ENCODE results near the gene DOCK3. TPM values are rescaled to one million over a fixed set of nuclear protein-coding genes. Genes with fewer than 3 reads are reported as not detected.

Gene DOCK3
- total and polyA plus RNA-seq, 4 donors, result 11.0 to 35.7 (median 33.0) TPM

DNA sequence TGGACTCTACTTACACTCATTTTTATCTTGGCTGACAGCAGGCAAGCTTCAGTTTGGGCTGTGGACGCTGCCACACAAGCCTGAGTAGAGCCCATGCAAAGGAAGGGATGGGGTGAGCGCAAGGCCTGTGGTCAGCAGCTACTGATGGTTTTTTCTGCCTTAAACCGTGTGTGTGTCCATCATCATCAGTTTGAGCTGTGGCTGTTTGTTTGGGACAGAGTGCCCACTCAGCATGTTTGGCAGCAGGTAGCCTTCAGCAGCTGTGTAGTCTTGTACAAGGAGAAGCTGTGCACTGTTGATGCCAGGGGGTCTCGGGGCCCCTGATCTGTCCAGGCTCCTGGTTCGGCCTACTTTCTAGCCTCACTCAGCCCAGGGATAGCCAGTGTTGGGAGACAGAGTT lies 719.8 kb downstream of the DOCK3 start:
- peaks cover 44% of the 10 kb centered on the region for H3K4me1 ChIP-seq (ENCODE audit: control insufficient read depth, insufficient read depth, low read length)
- no peak overlapping the region for H3K4me3 ChIP-seq (ENCODE audit: low read depth, low read length)
- H3K36me3 ChIP-seq (ENCODE audit: control insufficient read depth, insufficient read depth, low read length), result peaks cover 66% of the 10 kb centered on the region
- 84% methylated on average over 5 of the region's 5 CpGs for WGBS (ENCODE audit: insufficient coverage)
- no peaks in the 10 kb centered on the region for H3K27me3 ChIP-seq (ENCODE audit: control insufficient read depth, insufficient read depth, low read length)
- no peaks in the 10 kb centered on the region for H3K9me3 ChIP-seq (ENCODE audit: control insufficient read depth, insufficient read depth, low read length)
- no peak overlapping the region for H3K27ac ChIP-seq (ENCODE audit: low read depth, low read length)
- DNase-seq (ENCODE audit: low read depth in 4 of 6, low spot score in 6 of 6), result no peak

DNA sequence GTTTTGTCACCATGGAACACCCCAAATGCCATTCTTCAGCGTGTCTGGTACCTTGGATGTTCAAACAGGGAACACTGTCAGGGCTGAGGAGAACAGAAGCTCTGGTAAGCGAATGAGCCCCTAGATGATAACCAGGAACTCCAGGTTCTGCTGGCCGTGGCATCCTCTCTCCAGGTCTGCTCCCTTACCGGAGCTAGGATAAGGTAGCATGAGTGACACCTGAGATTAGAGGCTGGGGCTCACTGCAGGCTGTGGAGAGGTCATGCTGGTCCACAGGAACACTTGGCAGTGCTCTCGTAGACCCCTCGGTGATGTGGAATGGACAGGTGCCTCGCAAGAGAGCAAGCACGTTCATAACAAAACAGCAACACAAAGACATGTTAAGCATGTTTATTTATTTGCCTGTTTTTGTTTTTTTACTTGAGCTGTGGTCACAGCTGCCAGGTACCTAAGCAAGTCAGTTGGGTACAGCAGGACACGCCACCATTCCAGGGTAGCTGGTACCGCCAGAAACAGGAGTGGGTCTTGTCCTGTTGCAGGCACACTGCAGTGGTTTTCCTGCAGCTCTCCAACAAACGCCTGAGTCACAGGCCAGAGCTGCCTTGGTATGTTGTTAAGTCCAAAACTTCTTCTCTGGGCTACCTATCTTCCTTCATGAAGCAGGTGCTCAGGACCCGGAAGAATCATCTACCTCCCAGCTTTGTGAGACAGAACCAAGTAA lies 720.9 kb downstream of the DOCK3 start:
- WGBS (ENCODE audit: insufficient coverage), result 80% methylated on average over 8 of the region's 12 CpGs
- Histone ChIP-seq H3K4me3 (ENCODE audit: low read depth, low read length) (no peak overlapping the region), H3K4me1 (ENCODE audit: control insufficient read depth, insufficient read depth, low read length) (peaks cover 36% of the 10 kb centered on the region), H3K36me3 (ENCODE audit: control insufficient read depth, insufficient read depth, low read length) (peaks cover 61% of the 10 kb centered on the region), H3K27me3 (ENCODE audit: control insufficient read depth, insufficient read depth, low read length) (no peaks in the 10 kb centered on the region), H3K27ac (ENCODE audit: low read depth, low read length) (no peak overlapping the region), H3K9me3 (ENCODE audit: control insufficient read depth, insufficient read depth, low read length) (no peaks in the 10 kb centered on the region)
- no peak for DNase-seq (ENCODE audit: low read depth in 4 of 6, low spot score in 6 of 6)

DNA sequence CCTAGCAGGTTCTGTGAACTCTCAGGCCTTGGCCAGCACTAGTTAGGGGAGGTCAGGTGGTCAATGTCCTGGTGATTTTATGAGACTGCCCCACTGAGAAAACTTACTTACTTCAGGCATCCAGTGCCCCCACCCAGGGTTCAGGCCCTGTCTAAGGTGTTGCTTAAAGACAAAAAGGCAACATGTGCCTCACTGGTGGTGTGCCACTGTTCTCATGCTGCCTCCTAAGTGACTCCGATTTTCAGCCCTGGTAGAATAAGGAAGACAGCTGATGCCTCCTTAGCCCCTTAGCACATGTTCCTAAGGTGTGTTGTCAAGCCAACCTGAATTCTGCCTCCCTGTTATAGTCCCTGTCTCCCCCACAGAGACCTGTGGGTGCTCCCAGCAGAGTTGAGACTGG lies 721.7 kb downstream of the DOCK3 start:
- peaks cover 34% of the 10 kb centered on the region for H3K4me1 ChIP-seq (ENCODE audit: control insufficient read depth, insufficient read depth, low read length)

DNA sequence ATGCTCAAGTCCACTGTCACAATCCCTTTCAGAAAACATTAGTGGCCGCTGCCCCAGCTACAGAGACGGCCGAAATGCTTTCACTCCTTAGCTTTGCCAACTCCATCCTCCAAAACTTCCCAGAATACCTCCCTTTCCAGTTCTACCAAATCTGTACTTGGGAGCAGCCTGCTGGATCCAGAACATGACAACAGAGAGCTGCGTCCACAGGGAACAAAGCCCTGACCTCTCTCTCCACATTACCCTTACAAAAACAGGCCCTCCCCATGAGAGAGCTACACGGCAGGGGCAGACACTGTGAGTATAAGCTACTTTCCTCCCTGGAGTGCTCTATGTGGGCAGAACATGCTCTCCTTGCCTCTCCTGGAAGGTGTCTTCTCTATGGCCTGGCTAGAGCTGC lies 722.7 kb downstream of the DOCK3 start:
- H3K27me3 ChIP-seq (ENCODE audit: control insufficient read depth, insufficient read depth, low read length), result no peaks in the 10 kb centered on the region
- H3K4me3 ChIP-seq (ENCODE audit: low read depth, low read length), result no peak overlapping the region
- peaks cover 60% of the 10 kb centered on the region for H3K36me3 ChIP-seq (ENCODE audit: control insufficient read depth, insufficient read depth, low read length)
- no peak overlapping the region for H3K27ac ChIP-seq (ENCODE audit: low read depth, low read length)
- H3K4me1 ChIP-seq (ENCODE audit: control insufficient read depth, insufficient read depth, low read length), result peaks cover 27% of the 10 kb centered on the region
- DNase-seq (ENCODE audit: low read depth in 4 of 6, low spot score in 6 of 6), result no peak
- 67% methylated on average over 4 of the region's 5 CpGs for WGBS (ENCODE audit: insufficient coverage)
- H3K9me3 ChIP-seq (ENCODE audit: control insufficient read depth, insufficient read depth, low read length), result no peaks in the 10 kb centered on the region

More for the DNA sequence above, 721.7 kb downstream of the DOCK3 start:
- DNase-seq (ENCODE audit: low read depth in 4 of 6, low spot score in 6 of 6), result no peak
- Histone ChIP-seq H3K36me3 (ENCODE audit: control insufficient read depth, insufficient read depth, low read length) (peaks cover 63% of the 10 kb centered on the region), H3K9me3 (ENCODE audit: control insufficient read depth, insufficient read depth, low read length) (no peaks in the 10 kb centered on the region), H3K27me3 (ENCODE audit: control insufficient read depth, insufficient read depth, low read length) (no peaks in the 10 kb centered on the region), H3K27ac (ENCODE audit: low read depth, low read length) (no peak overlapping the region), H3K4me3 (ENCODE audit: low read depth, low read length) (no peak overlapping the region)
- WGBS (ENCODE audit: insufficient coverage), result 67% methylated on average over 1 of the region's 1 CpG

DNA sequence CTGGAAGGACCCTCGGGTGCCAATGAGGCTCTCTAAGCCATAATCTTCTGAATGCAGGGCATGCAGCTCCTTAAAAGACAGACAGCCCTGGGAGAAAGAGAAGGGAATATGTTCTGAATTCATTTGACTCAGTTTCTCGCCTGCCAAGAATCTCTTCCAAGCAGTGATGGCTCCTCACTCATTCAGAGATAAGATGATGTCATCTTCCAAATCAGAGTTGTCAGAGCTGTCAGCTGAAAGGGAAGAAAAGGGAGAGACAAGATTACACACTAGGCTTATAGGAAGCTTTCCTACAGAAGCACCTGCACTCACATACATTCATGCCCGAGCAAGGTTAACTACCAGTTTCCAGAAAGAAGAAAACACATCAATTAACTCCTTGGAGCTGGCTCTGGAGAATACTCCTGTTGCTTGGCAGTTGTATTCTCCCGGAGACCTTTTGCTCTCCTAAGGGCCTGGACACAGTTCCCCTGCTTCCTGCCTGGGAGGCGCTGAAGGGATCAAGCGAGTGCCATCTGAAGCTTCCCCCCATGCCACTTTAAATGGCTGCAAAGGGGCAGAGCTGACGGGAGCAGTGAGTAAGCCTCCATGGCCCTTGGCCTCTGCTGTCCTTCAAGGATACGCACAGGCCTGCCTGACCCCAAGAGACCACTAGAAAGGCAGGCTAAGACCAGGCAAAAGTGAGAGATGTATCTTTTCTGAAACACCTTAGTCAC lies 724.0 kb downstream of the DOCK3 start:
- DNase-seq (ENCODE audit: low read depth in 4 of 6, low spot score in 6 of 6), result no peak
- 68% methylated on average over 6 of the region's 8 CpGs for WGBS (ENCODE audit: insufficient coverage)
- peaks cover 56% of the 10 kb centered on the region for H3K36me3 ChIP-seq (ENCODE audit: control insufficient read depth, insufficient read depth, low read length)
- peaks cover 13% of the 10 kb centered on the region for H3K4me1 ChIP-seq (ENCODE audit: control insufficient read depth, insufficient read depth, low read length)
- no peak overlapping the region for H3K4me3 ChIP-seq (ENCODE audit: low read depth, low read length)
- H3K9me3 ChIP-seq (ENCODE audit: control insufficient read depth, insufficient read depth, low read length), result no peaks in the 10 kb centered on the region
- H3K27me3 ChIP-seq (ENCODE audit: control insufficient read depth, insufficient read depth, low read length), result no peaks in the 10 kb centered on the region
- H3K27ac ChIP-seq (ENCODE audit: low read depth, low read length), result no peak overlapping the region

DNA sequence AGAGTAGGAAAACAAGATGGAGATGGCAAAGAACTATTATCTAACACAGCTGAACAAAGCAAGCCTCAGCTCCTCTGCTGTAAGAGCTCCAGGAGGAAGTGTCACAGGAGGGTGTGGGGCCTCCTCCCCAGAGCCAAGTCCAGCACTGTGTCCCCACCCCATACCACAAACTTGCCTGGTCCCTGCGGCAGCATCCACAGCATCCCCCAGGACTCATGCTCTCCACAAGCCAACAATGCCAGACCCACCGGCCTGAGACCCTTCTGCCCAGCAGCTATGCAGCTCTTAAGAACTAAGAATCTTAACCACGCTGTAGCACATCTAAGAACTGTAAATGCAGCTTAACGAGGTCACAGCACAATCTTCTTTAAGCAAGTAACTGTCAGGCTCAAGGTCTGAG lies 725.4 kb downstream of the DOCK3 start:
- H3K27ac ChIP-seq (ENCODE audit: low read depth, low read length), result no peak overlapping the region
- H3K9me3 ChIP-seq (ENCODE audit: control insufficient read depth, insufficient read depth, low read length), result no peaks in the 10 kb centered on the region
- WGBS (ENCODE audit: insufficient coverage), result 92% methylated on average over 4 of the region's 4 CpGs
- H3K4me3 ChIP-seq (ENCODE audit: low read depth, low read length), result no peak overlapping the region
- H3K4me1 ChIP-seq (ENCODE audit: control insufficient read depth, insufficient read depth, low read length), result peaks cover 4% of the 10 kb centered on the region
- peaks cover 43% of the 10 kb centered on the region for H3K36me3 ChIP-seq (ENCODE audit: control insufficient read depth, insufficient read depth, low read length)
- no peaks in the 10 kb centered on the region for H3K27me3 ChIP-seq (ENCODE audit: control insufficient read depth, insufficient read depth, low read length)
- no peak for DNase-seq (ENCODE audit: low read depth in 4 of 6, low spot score in 6 of 6)

DNA sequence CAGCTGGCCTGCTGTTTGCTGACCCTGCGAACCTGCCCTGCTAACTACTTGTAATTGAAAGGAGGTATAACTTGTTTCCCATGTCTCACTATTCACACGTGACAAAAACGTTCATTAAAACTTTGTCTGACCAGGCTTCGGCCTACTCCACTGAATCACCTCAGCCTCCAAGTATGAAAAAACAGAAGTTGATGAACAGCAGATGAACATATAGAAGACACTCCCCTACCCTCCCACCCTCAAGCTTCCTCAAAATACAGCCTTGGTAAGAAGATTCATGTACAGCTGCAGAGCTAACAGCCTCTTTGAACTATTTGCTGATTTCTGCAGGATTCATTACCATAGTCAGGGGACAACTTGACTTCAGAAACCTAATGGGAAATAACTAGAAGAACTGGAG lies 727.0 kb downstream of the DOCK3 start:
- Histone ChIP-seq H3K4me3 (ENCODE audit: low read depth, low read length) (no peak overlapping the region), H3K4me1 (ENCODE audit: control insufficient read depth, insufficient read depth, low read length) (no peaks in the 10 kb centered on the region), H3K27ac (ENCODE audit: low read depth, low read length) (no peak overlapping the region), H3K9me3 (ENCODE audit: control insufficient read depth, insufficient read depth, low read length) (no peaks in the 10 kb centered on the region), H3K36me3 (ENCODE audit: control insufficient read depth, insufficient read depth, low read length) (peaks cover 31% of the 10 kb centered on the region), H3K27me3 (ENCODE audit: control insufficient read depth, insufficient read depth, low read length) (no peaks in the 10 kb centered on the region)
- WGBS (ENCODE audit: insufficient coverage), result 100% methylated on average over 1 of the region's 4 CpGs
- no peak for DNase-seq (ENCODE audit: low read depth in 4 of 6, low spot score in 6 of 6)

DNA sequence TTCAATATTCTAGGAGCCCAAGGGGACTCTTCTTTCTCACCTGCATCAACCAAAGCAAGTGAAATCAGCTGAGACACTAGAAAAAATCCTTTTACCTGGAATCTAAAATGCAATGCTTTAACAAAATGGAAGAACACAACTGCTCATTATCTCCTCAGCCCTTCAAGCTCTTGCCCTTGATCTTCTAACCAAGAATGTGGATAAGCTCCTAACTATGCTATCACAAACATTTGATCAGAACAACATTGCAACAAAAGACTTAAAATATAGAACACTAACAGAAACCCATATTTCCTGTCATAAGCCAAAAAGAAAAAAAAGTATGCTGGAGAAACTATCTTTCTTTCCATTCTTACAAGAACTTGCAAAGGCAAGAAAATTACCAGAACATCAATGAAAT lies 728.9 kb downstream of the DOCK3 start:
- no peaks in the 10 kb centered on the region for H3K9me3 ChIP-seq (ENCODE audit: control insufficient read depth, insufficient read depth, low read length)
- H3K36me3 ChIP-seq (ENCODE audit: control insufficient read depth, insufficient read depth, low read length), result peaks cover 23% of the 10 kb centered on the region
- DNase-seq (ENCODE audit: low read depth in 4 of 6, low spot score in 6 of 6), result no peak
- H3K4me3 ChIP-seq (ENCODE audit: low read depth, low read length), result no peak overlapping the region
- no peaks in the 10 kb centered on the region for H3K4me1 ChIP-seq (ENCODE audit: control insufficient read depth, insufficient read depth, low read length)
- no peak overlapping the region for H3K27ac ChIP-seq (ENCODE audit: low read depth, low read length)
- no peaks in the 10 kb centered on the region for H3K27me3 ChIP-seq (ENCODE audit: control insufficient read depth, insufficient read depth, low read length)

DNA sequence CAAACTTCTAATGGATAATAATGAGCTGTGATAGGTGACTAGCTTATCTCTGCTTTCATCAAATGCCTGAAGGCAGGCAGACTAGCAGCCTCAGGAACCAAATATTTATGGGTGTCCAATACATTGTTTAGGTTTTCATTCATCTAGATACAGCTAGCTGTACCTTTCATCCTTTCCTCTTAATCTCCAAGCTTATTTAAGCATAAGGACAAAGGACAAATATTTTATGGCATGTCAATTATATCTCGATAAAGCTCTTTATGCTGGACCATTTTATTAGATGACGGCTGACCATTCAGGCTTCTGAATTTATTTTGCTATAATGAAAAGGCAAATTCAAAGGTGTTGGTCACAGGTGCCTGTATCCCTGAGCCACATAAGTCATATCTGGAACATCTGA lies 733.3 kb downstream of the DOCK3 start:
- no peaks in the 10 kb centered on the region for H3K27me3 ChIP-seq (ENCODE audit: control insufficient read depth, insufficient read depth, low read length)
- no peaks in the 10 kb centered on the region for H3K9me3 ChIP-seq (ENCODE audit: control insufficient read depth, insufficient read depth, low read length)
- no peak overlapping the region for H3K4me3 ChIP-seq (ENCODE audit: low read depth, low read length)
- peaks cover 19% of the 10 kb centered on the region for H3K36me3 ChIP-seq (ENCODE audit: control insufficient read depth, insufficient read depth, low read length)
- no peak for DNase-seq (ENCODE audit: low read depth in 4 of 6, low spot score in 6 of 6)
- no peaks in the 10 kb centered on the region for H3K4me1 ChIP-seq (ENCODE audit: control insufficient read depth, insufficient read depth, low read length)
- no peak overlapping the region for H3K27ac ChIP-seq (ENCODE audit: low read depth, low read length)
- no CpG with 5 or more reads among the region's 2 CpGs for WGBS (ENCODE audit: insufficient coverage)

DNA sequence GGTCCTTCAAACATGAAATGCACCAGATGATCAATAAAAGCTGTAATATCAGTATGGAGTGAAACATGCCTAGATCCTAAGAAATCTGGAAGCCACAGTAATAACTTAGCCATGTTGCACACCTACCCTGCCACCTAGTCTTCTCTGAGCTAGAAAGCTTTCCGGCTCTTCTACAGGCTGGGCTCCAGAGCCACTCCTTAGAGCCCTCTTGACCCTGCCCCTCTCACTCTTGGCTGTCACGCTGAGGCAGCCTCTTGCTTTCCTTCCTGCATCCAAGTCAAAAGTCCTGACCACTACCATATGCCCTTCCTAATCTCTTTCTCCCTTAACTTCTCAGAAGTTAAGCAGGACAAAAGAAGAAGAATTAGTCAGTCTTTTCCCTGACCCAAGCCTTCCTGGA lies 734.1 kb downstream of the DOCK3 start:
- 100% methylated on average over 2 of the region's 2 CpGs for WGBS (ENCODE audit: insufficient coverage)
- Histone ChIP-seq H3K4me1 (ENCODE audit: control insufficient read depth, insufficient read depth, low read length) (no peaks in the 10 kb centered on the region), H3K9me3 (ENCODE audit: control insufficient read depth, insufficient read depth, low read length) (no peaks in the 10 kb centered on the region), H3K4me3 (ENCODE audit: low read depth, low read length) (no peak overlapping the region), H3K36me3 (ENCODE audit: control insufficient read depth, insufficient read depth, low read length) (peaks cover 16% of the 10 kb centered on the region), H3K27me3 (ENCODE audit: control insufficient read depth, insufficient read depth, low read length) (no peaks in the 10 kb centered on the region), H3K27ac (ENCODE audit: low read depth, low read length) (no peak overlapping the region)
- DNase-seq (ENCODE audit: low read depth in 4 of 6, low spot score in 6 of 6), result no peak
